B cell (primary cell): Measurements from ENCODE around the gene DOCK4. TPM values are rescaled to one million over a fixed set of nuclear protein-coding genes. Genes with fewer than 3 reads are reported as not detected.

Experiments used
- ATAC-seq: fragments of 200-7000 bp; cut with Tn5 transposase; one replicate; pipeline ENCODE4 v1.10.0; 2021; ENCODE audit warnings: low read depth, mild to moderate bottlenecking, moderate number of reproducible peaks, moderate library complexity
- CTCF ChIA-PET: fragments of 350-600 bp; sonication (Branson Sonifier 250); formaldehyde crosslinking; loops from one replicate; lab custom pipeline; 2021; ENCODE audit warnings: antibody characterized with exemption, inconsistent platforms; lab: Charles Lee
- POLR2A ChIA-PET: fragments of 350-600 bp; sonication (Branson Sonifier 250); formaldehyde crosslinking; loops from one replicate; lab custom pipeline; 2021; ENCODE audit warnings: antibody characterized with exemption; lab: Charles Lee
- DNase-seq: peaks from one replicate; pipeline ENCODE4 v3.0.0; 2013
- H2AFZ ChIP-seq: 2 replicates; pipeline ENCODE4 v1.6.1; 2012; ENCODE audit warnings: mild to moderate bottlenecking, low read depth, low read length; ENCODE audit not compliant: insufficient read depth, poor library complexity, severe bottlenecking
- H3K27ac ChIP-seq, 2 donors: 1 replicate in 1 of 2; 2 replicates in 1 of 2; pipeline ENCODE4 v1.5.1; 2012 to 2013; ENCODE audit warnings: low read length in 2 of 2, mild to moderate bottlenecking in 2 of 2, moderate library complexity in 1 of 2
- H3K27me3 ChIP-seq, 4 experiments: fragments of 200-600 bp in 1 of 4; sonication (generic) in 1 of 4; replicated peaks in 1 of 4; 1 replicate in 2 of 4; 2 replicates in 2 of 4; pipeline versions ENCODE4 v1.6.1 to v1.7.0; 2013 to 2016; ENCODE audit warnings: low read length in 3 of 4, mild to moderate bottlenecking in 2 of 4, mixed read lengths in 1 of 4, moderate library complexity in 1 of 4; ENCODE audit not compliant: insufficient read depth in 4 of 4, control insufficient read depth in 3 of 4; ENCODE audit errors: control extremely low read depth in 1 of 4
- H3K36me3 ChIP-seq, 2 experiments: replicated peaks in 1 of 2; 1 replicate in 1 of 2; 2 replicates in 1 of 2; pipeline versions ENCODE4 v1.6.1 to v1.7.1; 2013; ENCODE audit warnings: low read length in 1 of 2; ENCODE audit not compliant: insufficient read depth in 2 of 2, control insufficient read depth in 1 of 2; ENCODE audit errors: control extremely low read depth in 1 of 2, extremely low read depth in 1 of 2
- H3K4me1 ChIP-seq, 2 donors: fragments of 200-600 bp in 1 of 2; sonication (generic) in 1 of 2; 1 replicate in 1 of 2; 2 replicates in 1 of 2; pipeline versions ENCODE4 v1.5.1 to v1.6.1; 2013 to 2017; ENCODE audit warnings: low read length in 2 of 2; ENCODE audit not compliant: control insufficient read depth in 2 of 2, insufficient read depth in 2 of 2
- H3K4me2 ChIP-seq: replicated peaks from 2 replicates; pipeline ENCODE3; 2012; ENCODE audit warnings: mild to moderate bottlenecking, low read depth, low read length; ENCODE audit not compliant: poor library complexity, severe bottlenecking
- H3K4me3 ChIP-seq, 5 experiments: fragments of 200-600 bp in 1 of 5; sonication (generic) in 1 of 5; 1 replicate in 3 of 5; 2 replicates in 2 of 5; pipeline versions ENCODE4 v1.5.1 to v1.7.0; 2011 to 2016; ENCODE audit warnings: low read length in 4 of 5, mild to moderate bottlenecking in 4 of 5, low read depth in 2 of 5, control low read depth in 1 of 5, moderate library complexity in 1 of 5; ENCODE audit not compliant: insufficient read depth in 1 of 5; ENCODE audit errors: control extremely low read depth in 1 of 5, extremely low read depth in 1 of 5
- H3K79me2 ChIP-seq: fragments of 200-600 bp; sonication (generic); one replicate; pipeline ENCODE4 v1.6.0; 2016; ENCODE audit warnings: low read length; ENCODE audit not compliant: control insufficient read depth, insufficient read depth
- H3K9ac ChIP-seq: fragments of 200-600 bp; sonication (generic); 2 replicates; pipeline ENCODE4 v1.6.1; 2017; ENCODE audit warnings: mild to moderate bottlenecking, low read length, moderate library complexity
- H3K9me3 ChIP-seq, 3 donors: one replicate each; pipeline versions ENCODE4 v1.6.1 to v1.7.1; 2013; ENCODE audit warnings: low read length in 2 of 3; ENCODE audit not compliant: control insufficient read depth in 2 of 3, insufficient read depth in 1 of 3; ENCODE audit errors: control extremely low read depth in 1 of 3
- H4K20me1 ChIP-seq: 2 replicates; pipeline ENCODE4 v1.6.0; 2012; ENCODE audit warnings: mild to moderate bottlenecking, low read length; ENCODE audit not compliant: insufficient read depth, control insufficient read depth, poor library complexity, severe bottlenecking
- H3K27ac Mint-ChIP-seq: one replicate; pipeline ENCODE4 v1.8.0; 2021; ENCODE audit warnings: mixed read lengths
- H3K27me3 Mint-ChIP-seq: one replicate; pipeline ENCODE4 v1.8.0; 2021; ENCODE audit warnings: mixed read lengths
- H3K4me1 Mint-ChIP-seq: one replicate; pipeline ENCODE4 v1.8.0; 2021; ENCODE audit warnings: mixed read lengths
- H3K4me3 Mint-ChIP-seq: one replicate; pipeline ENCODE4 v1.8.0; 2021; ENCODE audit warnings: mixed read lengths
- H3K9me3 Mint-ChIP-seq: one replicate; pipeline ENCODE4 v1.8.0; 2022; ENCODE audit warnings: mixed read lengths; ENCODE audit not compliant: insufficient read depth
- EZH2 ChIP-seq: IDR thresholded peaks from 2 replicates; pipeline ENCODE4 v1.6.1; 2012; ENCODE audit warnings: borderline replicate concordance, low read depth, mild to moderate bottlenecking, moderate library complexity, low read length; ENCODE audit not compliant: insufficient read depth, poor library complexity, severe bottlenecking
- WGBS: methylation state at CpG from one replicate; pipeline ENCODE4 v1.1.5; 2013; ENCODE audit warnings: missing lambda C conversion rate; ENCODE audit not compliant: insufficient coverage; 5-methylcytosine and 5-hydroxymethylcytosine counted together
- intact Hi-C: fragments of 100-400 bp; cut with micrococcal nuclease; formaldehyde crosslinking; loops from one replicate; pipeline ENCODE4 v1.10.0; 2022
- polyA plus RNA-seq: library from polyadenylated mRNA; depleted of rRNA; stranded (reverse); fragments of >200 nt; gene quantifications from 2 replicates; pipeline ENCODE4 v1.2.3, GENCODE V29; 2012
- total RNA-seq, 2 donors: library from RNA; stranded (reverse); fragments of 120-200 nt in 1 of 2; gene quantifications; 1 replicate in 1 of 2; 2 replicates in 1 of 2; pipeline versions ENCODE4 v1.2.3 to v1.2.4, GENCODE V29; 2013 to 2022
- TF ChIP-seq, protein P1 (sequence below): fragments of 200-600 bp; IDR thresholded peaks from one replicate; pipeline ENCODE4 v1.8.0; 2022; ENCODE audit warnings: antibody characterized with exemption, mild to moderate bottlenecking

Gene DOCK4
- total and polyA plus RNA-seq, 2 donors (not counting 1 experiment from before 2014, with no cell fraction given), result 0.03 to 4.1 TPM

- TF ChIP-seq, protein P1, sequence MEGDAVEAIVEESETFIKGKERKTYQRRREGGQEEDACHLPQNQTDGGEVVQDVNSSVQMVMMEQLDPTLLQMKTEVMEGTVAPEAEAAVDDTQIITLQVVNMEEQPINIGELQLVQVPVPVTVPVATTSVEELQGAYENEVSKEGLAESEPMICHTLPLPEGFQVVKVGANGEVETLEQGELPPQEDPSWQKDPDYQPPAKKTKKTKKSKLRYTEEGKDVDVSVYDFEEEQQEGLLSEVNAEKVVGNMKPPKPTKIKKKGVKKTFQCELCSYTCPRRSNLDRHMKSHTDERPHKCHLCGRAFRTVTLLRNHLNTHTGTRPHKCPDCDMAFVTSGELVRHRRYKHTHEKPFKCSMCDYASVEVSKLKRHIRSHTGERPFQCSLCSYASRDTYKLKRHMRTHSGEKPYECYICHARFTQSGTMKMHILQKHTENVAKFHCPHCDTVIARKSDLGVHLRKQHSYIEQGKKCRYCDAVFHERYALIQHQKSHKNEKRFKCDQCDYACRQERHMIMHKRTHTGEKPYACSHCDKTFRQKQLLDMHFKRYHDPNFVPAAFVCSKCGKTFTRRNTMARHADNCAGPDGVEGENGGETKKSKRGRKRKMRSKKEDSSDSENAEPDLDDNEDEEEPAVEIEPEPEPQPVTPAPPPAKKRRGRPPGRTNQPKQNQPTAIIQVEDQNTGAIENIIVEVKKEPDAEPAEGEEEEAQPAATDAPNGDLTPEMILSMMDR, result no peak
- no peak for TF ChIP-seq EZH2
- Histone ChIP-seq H3K4me1 (no peaks in the 10 kb centered on the region), H3K27ac (no peak overlapping the region), H3K27me3 (no peaks in the 10 kb centered on the region), H3K9ac (no peak overlapping the region), H3K36me3 (no peaks in the 10 kb centered on the region), H3K9me3 (no peaks in the 10 kb centered on the region), H3K4me2 (no peak overlapping the region), H3K79me2 (no peaks in the 10 kb centered on the region), H4K20me1 (no peaks in the 10 kb centered on the region), H3K4me3 (no peak overlapping the region), H2AFZ (no peak overlapping the region)
- intact Hi-C loops, result no loop called here
- H3K4me1 Mint-ChIP-seq, result no peaks in the 10 kb centered on the region
- H3K27ac Mint-ChIP-seq, result no peak overlapping the region
- CTCF ChIA-PET, result no interaction called here
- POLR2A ChIA-PET, result no interaction called here
- ATAC-seq, result no peak
- no peaks in the 10 kb centered on the region for H3K9me3 Mint-ChIP-seq
- no peak for DNase-seq
- H3K4me3 Mint-ChIP-seq, result no peak overlapping the region
- H3K27me3 Mint-ChIP-seq, result peaks cover 12% of the 10 kb centered on the region
Observed at GRCh38 chr7:111685349-111685748, 520.9 kb downstream of the DOCK4 start.

- ATAC-seq, result no peak
- Histone ChIP-seq H3K27me3 (no peaks in the 10 kb centered on the region), H3K9me3 (no peaks in the 10 kb centered on the region), H3K4me3 (no peak overlapping the region), H3K79me2 (no peaks in the 10 kb centered on the region), H3K27ac (no peak overlapping the region), H3K4me1 (no peaks in the 10 kb centered on the region), H4K20me1 (no peaks in the 10 kb centered on the region), H3K4me2 (no peak overlapping the region), H3K36me3 (no peaks in the 10 kb centered on the region), H2AFZ (no peak overlapping the region), H3K9ac (no peak overlapping the region)
- Mint-ChIP-seq H3K27ac (no peak overlapping the region), H3K4me3 (no peak overlapping the region), H3K27me3 (peaks cover 12% of the 10 kb centered on the region), H3K4me1 (no peaks in the 10 kb centered on the region), H3K9me3 (no peaks in the 10 kb centered on the region)
- CTCF ChIA-PET, result no interaction called here
- intact Hi-C loops, result no loop called here
- POLR2A ChIA-PET, result no interaction called here
- no peak for DNase-seq
- TF ChIP-seq, protein P1, result no peak
- TF ChIP-seq EZH2, result no peak
- WGBS, result 100% methylated on average over 3 of the region's 8 CpGs
Observed at GRCh38 chr7:111682588-111683340, 523.4 kb downstream of the DOCK4 start.
